CD14-positive monocyte (primary cell): Measurements from ENCODE around the gene POGZ. TPM values are rescaled to one million over a fixed set of nuclear protein-coding genes. Genes with fewer than 3 reads are reported as not detected.

Experiments used
- DNase-seq, 3 donors: peaks; one replicate each; pipeline ENCODE4 v3.0.0-alpha.2; 2011 to 2022
- H2AFZ ChIP-seq: 2 replicates; pipeline ENCODE4 v1.6.0; 2012; ENCODE audit warnings: mild to moderate bottlenecking, low read depth, low read length, inconsistent platforms; ENCODE audit not compliant: insufficient read depth, poor library complexity, severe bottlenecking
- H3K27ac ChIP-seq, 2 donors: 1 replicate in 1 of 2; 2 replicates in 1 of 2; pipeline ENCODE4 v1.5.1; 2012 to 2013; ENCODE audit warnings: low read length in 2 of 2, control low read depth in 1 of 2, inconsistent platforms in 1 of 2, low read depth in 1 of 2, mild to moderate bottlenecking in 1 of 2
- H3K27me3 ChIP-seq, 2 donors: one replicate each; pipeline versions ENCODE4 v1.6.0 to v1.6.1; 2011 to 2013; ENCODE audit warnings: low read length in 2 of 2; ENCODE audit not compliant: control insufficient read depth in 2 of 2, insufficient read depth in 2 of 2
- H3K36me3 ChIP-seq, 2 donors: replicated peaks in 1 of 2; 1 replicate in 1 of 2; 2 replicates in 1 of 2; pipeline versions ENCODE4 v1.5.1 to v1.6.1; 2012 to 2013; ENCODE audit warnings: low read length in 2 of 2, control low read depth in 1 of 2, inconsistent platforms in 1 of 2, mild to moderate bottlenecking in 1 of 2; ENCODE audit not compliant: insufficient read depth in 2 of 2, control insufficient read depth in 1 of 2
- H3K4me1 ChIP-seq, 2 donors: 1 replicate in 1 of 2; 2 replicates in 1 of 2; pipeline versions ENCODE4 v1.5.1 to v1.6.1; 2012 to 2013; ENCODE audit warnings: low read length in 2 of 2, control low read depth in 1 of 2, inconsistent platforms in 1 of 2, mild to moderate bottlenecking in 1 of 2, moderate library complexity in 1 of 2; ENCODE audit not compliant: insufficient read depth in 2 of 2, control insufficient read depth in 1 of 2
- H3K4me2 ChIP-seq: replicated peaks from 2 replicates; pipeline ENCODE3; 2012; ENCODE audit warnings: low read length, moderate library complexity, mild to moderate bottlenecking; ENCODE audit not compliant: poor library complexity, severe bottlenecking; ENCODE audit errors: extremely low read depth
- H3K4me3 ChIP-seq, 3 experiments: fragments of 200-600 bp in 1 of 3; sonication (generic) in 1 of 3; replicated peaks in 1 of 3; 1 replicate in 2 of 3; 2 replicates in 1 of 3; pipeline ENCODE4 v1.5.1; 2011 to 2013; ENCODE audit warnings: low read length in 3 of 3, mild to moderate bottlenecking in 3 of 3, control low read depth in 2 of 3, low read depth in 2 of 3, inconsistent platforms in 1 of 3, moderate library complexity in 1 of 3
- H3K79me2 ChIP-seq: 2 replicates; pipeline ENCODE4 v1.6.0; 2012; ENCODE audit warnings: mild to moderate bottlenecking, control low read depth, inconsistent platforms, low read length, moderate library complexity; ENCODE audit not compliant: insufficient read depth
- H3K9ac ChIP-seq: 2 replicates; pipeline ENCODE4 v1.6.0; 2017; ENCODE audit warnings: low read length, mild to moderate bottlenecking; ENCODE audit not compliant: insufficient read depth, poor library complexity, severe bottlenecking
- H3K9me3 ChIP-seq, 2 donors: replicated peaks in 1 of 2; 1 replicate in 1 of 2; 2 replicates in 1 of 2; pipeline versions ENCODE4 v1.5.1 to v1.6.1; 2012 to 2013; ENCODE audit warnings: low read length in 2 of 2, control low read depth in 1 of 2; ENCODE audit not compliant: control insufficient read depth in 1 of 2, insufficient read depth in 1 of 2
- H4K20me1 ChIP-seq: 2 replicates; pipeline ENCODE4 v1.6.0; 2012; ENCODE audit warnings: mild to moderate bottlenecking, low read length, control low read depth, moderate library complexity; ENCODE audit not compliant: insufficient read depth
- H3K27ac Mint-ChIP-seq, 7 donors: one replicate each; pipeline ENCODE4 v1.8.0; 2020; ENCODE audit warnings: mild to moderate bottlenecking in 7 of 7, mixed read lengths in 7 of 7, moderate library complexity in 6 of 7, inconsistent platforms in 2 of 7
- H3K27me3 Mint-ChIP-seq, 3 donors: one replicate each; pipeline ENCODE4 v1.8.0; 2021 to 2022; ENCODE audit warnings: low read depth in 3 of 3, mild to moderate bottlenecking in 3 of 3, mixed read lengths in 3 of 3, moderate library complexity in 3 of 3, inconsistent platforms in 1 of 3
- H3K36me3 Mint-ChIP-seq, 2 donors: one replicate each; pipeline ENCODE4 v1.8.0; 2020; ENCODE audit warnings: mixed read lengths in 2 of 2, inconsistent platforms in 1 of 2, mild to moderate bottlenecking in 1 of 2
- H3K4me1 Mint-ChIP-seq: one replicate; pipeline ENCODE4 v1.8.0; 2020; ENCODE audit warnings: mild to moderate bottlenecking, mixed read lengths
- H3K4me3 Mint-ChIP-seq, 2 donors: one replicate each; pipeline ENCODE4 v1.8.0; 2020; ENCODE audit warnings: mild to moderate bottlenecking in 2 of 2, mixed read lengths in 2 of 2, moderate library complexity in 1 of 2
- H3K9me3 Mint-ChIP-seq, 7 donors: one replicate each; pipeline ENCODE4 v1.8.0; 2020 to 2022; ENCODE audit warnings: mixed read lengths in 7 of 7, mild to moderate bottlenecking in 6 of 7, moderate library complexity in 6 of 7, inconsistent platforms in 2 of 7
- CTCF ChIP-seq: fragments of 200-600 bp; IDR thresholded peaks from one replicate; pipeline ENCODE4 v1.8.0; 2022; ENCODE audit warnings: antibody characterized with exemption, mild to moderate bottlenecking
- WGBS: methylation state at CpG from one replicate; pipeline ENCODE4 v1.1.5; 2013; ENCODE audit warnings: missing lambda C conversion rate; ENCODE audit not compliant: insufficient coverage; 5-methylcytosine and 5-hydroxymethylcytosine counted together
- intact Hi-C, 2 donors: fragments of 100-400 bp; cut with micrococcal nuclease; formaldehyde crosslinking; loops; one replicate each; pipeline versions ENCODE4 v1.15.0 to v1.15.1; 2023
- polyA plus RNA-seq, 3 donors: library from polyadenylated mRNA; depleted of rRNA in 1 of 3; unstranded in 2 of 3; stranded (reverse) in 1 of 3; fragments of 300-500 nt in 2 of 3; fragments of >200 nt in 1 of 3; fragmentation: Illumina TruSeq in 2 of 3; gene quantifications; 1 replicate in 2 of 3; 2 replicates in 1 of 3; pipeline ENCODE4 v1.2.3, GENCODE V29; 2012 to 2021

POGZ gene
- polyA plus RNA-seq, 3 donors: 0.75 to 41.7 (median 1.8) TPM

GRCh38 chr1:151369302-151369610 is 90.0 kb downstream of the POGZ start:
- H3K27ac ChIP-seq: peak overlapping the region in 1 of 2 donors; percentile 51
- no peaks in the 10 kb centered on the region for H4K20me1 ChIP-seq
- peaks cover 0 to 2% (median 0%) of the 10 kb centered on the region in 7 donors for H3K9me3 Mint-ChIP-seq
- no peak for TF ChIP-seq CTCF
- DNase-seq: no peak
- no peaks in the 10 kb centered on the region for H3K9me3 ChIP-seq
- peaks cover 22 to 39% of the 10 kb centered on the region in 2 donors for H3K4me1 ChIP-seq
- H2AFZ ChIP-seq: no peak overlapping the region
- no peak overlapping the region for H3K4me2 ChIP-seq
- peak overlapping the region in 1 of 7 donors; percentile 69 for H3K27ac Mint-ChIP-seq
- H3K36me3 ChIP-seq: no peaks in the 10 kb centered on the region
- H3K4me3 ChIP-seq: no peak overlapping the region
- 78% methylated on average over 5 of the region's 7 CpGs for WGBS
- peaks cover 0 to 3% (median 3%) of the 10 kb centered on the region in 3 donors for H3K27me3 Mint-ChIP-seq
- no peak overlapping the region for H3K4me3 Mint-ChIP-seq
- intact Hi-C loops: no loop called here
- H3K27me3 ChIP-seq: no peaks in the 10 kb centered on the region
- H3K79me2 ChIP-seq: no peaks in the 10 kb centered on the region
- H3K4me1 Mint-ChIP-seq: peaks cover 30% of the 10 kb centered on the region
- no peaks in the 10 kb centered on the region for H3K36me3 Mint-ChIP-seq
- H3K9ac ChIP-seq: no peak overlapping the region

- no peak overlapping the region for H3K4me3 ChIP-seq
- peak overlapping the region in 1 of 2 donors; percentile 51 for H3K27ac ChIP-seq
- H3K9ac ChIP-seq: peak overlapping the region; percentile 21
- no peaks in the 10 kb centered on the region for H3K27me3 ChIP-seq
- no peak overlapping the region for H2AFZ ChIP-seq
- peaks cover 26% of the 10 kb centered on the region for H3K4me1 Mint-ChIP-seq
- H3K36me3 ChIP-seq: no peaks in the 10 kb centered on the region
- no peaks in the 10 kb centered on the region for H3K36me3 Mint-ChIP-seq
- peaks cover 22 to 39% of the 10 kb centered on the region in 2 donors for H3K4me1 ChIP-seq
- TF ChIP-seq CTCF: no peak
- peaks cover 0 to 4% (median 0%) of the 10 kb centered on the region in 7 donors for H3K9me3 Mint-ChIP-seq
- DNase-seq: no peak
- 97% methylated on average over 18 of the region's 20 CpGs for WGBS
- peak overlapping the region in 1 of 7 donors; percentile 69 for H3K27ac Mint-ChIP-seq
- H3K27me3 Mint-ChIP-seq: peaks cover 0 to 3% (median 1%) of the 10 kb centered on the region in 3 donors
- no peaks in the 10 kb centered on the region for H3K9me3 ChIP-seq
- H3K4me3 Mint-ChIP-seq: no peak overlapping the region
- H3K4me2 ChIP-seq: no peak overlapping the region
- no peaks in the 10 kb centered on the region for H4K20me1 ChIP-seq
- intact Hi-C loops: no loop called here
- no peaks in the 10 kb centered on the region for H3K79me2 ChIP-seq
Measured at GRCh38 chr1:151368393-151369301, 90.6 kb downstream of the POGZ start.
